Measurements from ENCODE around the gene PRICKLE4. TPM values are rescaled to one million over a fixed set of nuclear protein-coding genes. Genes with fewer than 3 reads are reported as not detected.

PRICKLE4 gene
- total and polyA plus RNA-seq, 2 of the 13 experiments (the other 11 are each of a cell fraction or from before 2014, with no cell fraction given), result 0.92 to 1.2 TPM

DNA sequence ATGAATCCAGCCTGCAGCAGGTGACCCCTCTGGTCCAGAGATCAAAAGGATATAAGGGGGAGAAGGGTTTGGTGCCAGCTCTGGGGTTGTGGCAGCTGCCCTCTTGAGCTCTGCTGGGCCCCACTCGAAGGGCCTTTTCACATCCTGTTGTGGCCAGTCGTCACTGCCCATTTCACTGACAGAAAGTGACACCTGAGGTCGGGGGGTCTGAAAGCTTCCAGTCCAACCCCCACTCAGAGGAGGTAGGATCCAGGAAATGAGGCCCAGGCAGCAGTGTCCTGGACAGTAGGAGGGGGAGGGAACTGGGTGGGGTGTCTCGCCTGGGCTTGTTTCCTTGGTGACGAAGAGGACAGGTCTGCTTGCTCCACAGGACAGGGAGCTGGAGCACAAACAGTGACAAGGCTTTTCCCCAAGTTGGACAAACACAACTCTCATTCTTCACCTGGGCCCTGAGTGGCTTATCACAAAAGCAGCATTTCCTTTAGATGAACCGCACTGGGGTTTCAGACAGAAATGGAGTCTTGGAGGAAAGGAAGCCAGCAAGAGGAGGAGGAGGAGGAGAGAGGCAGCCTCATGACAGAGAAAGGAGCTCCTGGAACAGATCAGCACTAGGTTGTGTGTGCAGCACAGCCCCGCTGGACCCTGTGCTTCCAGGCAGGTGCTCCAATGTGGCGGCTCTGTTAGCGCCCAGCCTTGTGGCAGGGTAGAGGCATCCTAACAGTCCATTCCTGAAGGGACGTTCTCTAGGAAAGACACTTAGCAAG lies 11.9 kb upstream of the PRICKLE4 start:
- peaks cover 13 to 26% of the 10 kb centered on the region in 2 experiments; a peak in 4 of 5 replicates for H3K36me3 ChIP-seq (replicated peaks in 1 of 2; ENCODE audit: control insufficient read depth in 1 of 2, insufficient read depth in 2 of 2, low read length in 2 of 2)
- ATAC-seq (peak; percentile 83), FAIRE-seq (peak; percentile 90), DNase-seq (ENCODE audit: low spot score) (peak; percentile 94)
- H3K9me3 ChIP-seq (ENCODE audit: low read length), result no peaks in the 10 kb centered on the region
- H2AFZ ChIP-seq (ENCODE audit: low read length), result no peak overlapping the region
- H4K20me1 ChIP-seq (ENCODE audit: insufficient read depth, low read length), result no peaks in the 10 kb centered on the region
- CTCF ChIA-PET (ENCODE audit: low intra/inter-chr PET ratio, low total read pairs), result no interaction called here
- WGBS (ENCODE audit: low lambda C conversion rate), result 31% methylated on average over 10 of the region's 10 CpGs
- peaks cover 39% of the 10 kb centered on the region for H3K4me1 ChIP-seq (ENCODE audit: insufficient read depth, low read length)
- BruUV-seq (replicated peaks), result TSS peak; percentile 89
- intact Hi-C loops (cut with micrococcal nuclease; ENCODE audit: unreplicated experiment), result loop anchor here (1.0 to 2.0 kb wide), 3 partner anchors 8 to 34 kb away; partner anchors contain the start of gene TFEB
- peak overlapping the region; percentile 75 for H3K27ac ChIP-seq (ENCODE audit: extremely low read length, insufficient read depth, low read length)
- H3K79me2 ChIP-seq (ENCODE audit: insufficient read depth, low read length), result no peaks in the 10 kb centered on the region
- in situ Hi-C loops (cut with HindIII; ENCODE audit: extremely low pct_ligation_motif_present, low pct_unique_long_range_greater_than_20kb), result no loop called here
- POLR2A ChIA-PET, result interaction anchor here (1.0 to 4.6 kb wide), 12 partner anchors 9 to 282 kb away, joined by 4 to 112 read pairs (median 6); partner anchors contain the start of genes FRS3, PGC, TAF8 and TFEB
- peak overlapping the region in 1 of 3 experiments; percentile 45; a peak in 2 of 6 replicates for H3K4me3 ChIP-seq (replicated peaks in 1 of 3; ENCODE audit: insufficient read depth in 1 of 3, low read depth in 2 of 3, low read length in 3 of 3)
- H3K27me3 ChIP-seq (ENCODE audit: control insufficient read depth in 1 of 2, insufficient read depth in 2 of 2, low read length in 2 of 2), result no peaks in the 10 kb centered on the region
- peak overlapping the region; percentile 62 for H3K9ac ChIP-seq (ENCODE audit: insufficient read depth, low read depth, low read length)
- peak overlapping the region; percentile 63 for H3K4me2 ChIP-seq (ENCODE audit: low read depth, low read length)
- TF ChIP-seq NPAS2 (CRISPR knock-in tag; IDR thresholded peaks at IDR 0.05; ENCODE audit: borderline replicate concordance) (no peak), ZSCAN22 (CRISPR knock-in tag; IDR thresholded peaks at IDR 0.05) (no peak), ETV5 (CRISPR knock-in tag; IDR thresholded peaks at IDR 0.05; ENCODE audit: borderline replicate concordance) (peak; percentile 68; the same call in 1 of the 2 replicates), HNRNPLL (IDR thresholded peaks at IDR 0.05; ENCODE audit: low read depth, low read length, poor library complexity, severe bottlenecking) (no peak), BRCA1 (CRISPR knock-in tag; IDR thresholded peaks at IDR 0.05) (no peak), MED1 (CRISPR knock-in tag; IDR thresholded peaks at IDR 0.05) (peak; percentile 67), FOXA3 (CRISPR knock-in tag; IDR thresholded peaks at IDR 0.05) (peak; percentile 5; the same call in 1 of the 2 replicates), SRSF4 (IDR thresholded peaks at IDR 0.05; ENCODE audit: low read depth, low read length, poor library complexity, severe bottlenecking) (no peak), ZNF225 (CRISPR knock-in tag; IDR thresholded peaks at IDR 0.05) (no peak), NR2C2 (CRISPR knock-in tag; IDR thresholded peaks at IDR 0.05; ENCODE audit: borderline replicate concordance) (no peak; the same call in 1 of the 2 replicates), NFE2L1 (CRISPR knock-in tag; IDR thresholded peaks at IDR 0.05; ENCODE audit: borderline replicate concordance) (no peak), ZNF30 (CRISPR knock-in tag; IDR thresholded peaks at IDR 0.05) (no peak)
- TF ChIP-seq, protein P1, sequence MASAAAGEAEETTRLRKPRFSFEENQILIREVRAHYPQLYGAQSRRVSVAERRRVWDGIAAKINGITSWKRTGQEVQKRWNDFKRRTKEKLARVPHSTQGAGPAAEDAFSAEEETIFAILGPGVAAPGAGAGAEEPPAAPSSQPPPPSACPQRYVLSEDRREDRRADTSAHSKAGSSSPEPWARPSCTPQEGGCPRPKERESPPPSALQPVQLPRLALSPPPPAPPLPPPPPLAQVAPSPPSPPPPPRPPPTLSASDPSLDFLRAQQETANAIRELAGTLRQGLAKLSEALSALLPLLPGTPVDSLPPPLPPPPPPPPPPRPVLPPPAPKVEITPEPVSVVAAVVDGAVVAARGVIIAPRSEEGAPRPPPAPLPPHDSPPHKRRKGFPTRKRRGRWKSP (CRISPR knock-in tag; IDR thresholded peaks at IDR 0.05), result no peak
- TF ChIP-seq, protein P2, sequence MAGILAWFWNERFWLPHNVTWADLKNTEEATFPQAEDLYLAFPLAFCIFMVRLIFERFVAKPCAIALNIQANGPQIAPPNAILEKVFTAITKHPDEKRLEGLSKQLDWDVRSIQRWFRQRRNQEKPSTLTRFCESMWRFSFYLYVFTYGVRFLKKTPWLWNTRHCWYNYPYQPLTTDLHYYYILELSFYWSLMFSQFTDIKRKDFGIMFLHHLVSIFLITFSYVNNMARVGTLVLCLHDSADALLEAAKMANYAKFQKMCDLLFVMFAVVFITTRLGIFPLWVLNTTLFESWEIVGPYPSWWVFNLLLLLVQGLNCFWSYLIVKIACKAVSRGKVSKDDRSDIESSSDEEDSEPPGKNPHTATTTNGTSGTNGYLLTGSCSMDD (CRISPR knock-in tag; IDR thresholded peaks at IDR 0.05), result no peak

Measured in HepG2 (cell line).